Fibroblast of villous mesenchyme (primary cell): ENCODE results near the gene TNIK. TPM values are rescaled to one million over a fixed set of nuclear protein-coding genes. Genes with fewer than 3 reads are reported as not detected.

Experiments used
- DNase-seq: peaks from one replicate; pipeline ENCODE4 v3.0.0-alpha.2; 2010; ENCODE audit warnings: low read depth
- H3K4me3 ChIP-seq: 2 replicates; pipeline ENCODE4 v1.5.1; 2011; ENCODE audit warnings: low read depth, mild to moderate bottlenecking, low read length
- total RNA-seq: library from RNA; depleted of rRNA; stranded (reverse); fragments of >200 nt; gene quantifications from 2 replicates; pipeline ENCODE4 v1.2.3, GENCODE V29; 2012
- TF ChIP-seq, protein P1 (sequence below): IDR thresholded peaks from 2 replicates; pipeline ENCODE4 v1.5.1; 2012; ENCODE audit warnings: low read depth, mild to moderate bottlenecking, low read length; ENCODE audit not compliant: insufficient read depth

Gene TNIK
- total RNA-seq, 1 donor = 5.2 TPM

GRCh38 chr3:171399842-171400241 lies 60.4 kb downstream of the TNIK start:
- TF ChIP-seq, protein P1, sequence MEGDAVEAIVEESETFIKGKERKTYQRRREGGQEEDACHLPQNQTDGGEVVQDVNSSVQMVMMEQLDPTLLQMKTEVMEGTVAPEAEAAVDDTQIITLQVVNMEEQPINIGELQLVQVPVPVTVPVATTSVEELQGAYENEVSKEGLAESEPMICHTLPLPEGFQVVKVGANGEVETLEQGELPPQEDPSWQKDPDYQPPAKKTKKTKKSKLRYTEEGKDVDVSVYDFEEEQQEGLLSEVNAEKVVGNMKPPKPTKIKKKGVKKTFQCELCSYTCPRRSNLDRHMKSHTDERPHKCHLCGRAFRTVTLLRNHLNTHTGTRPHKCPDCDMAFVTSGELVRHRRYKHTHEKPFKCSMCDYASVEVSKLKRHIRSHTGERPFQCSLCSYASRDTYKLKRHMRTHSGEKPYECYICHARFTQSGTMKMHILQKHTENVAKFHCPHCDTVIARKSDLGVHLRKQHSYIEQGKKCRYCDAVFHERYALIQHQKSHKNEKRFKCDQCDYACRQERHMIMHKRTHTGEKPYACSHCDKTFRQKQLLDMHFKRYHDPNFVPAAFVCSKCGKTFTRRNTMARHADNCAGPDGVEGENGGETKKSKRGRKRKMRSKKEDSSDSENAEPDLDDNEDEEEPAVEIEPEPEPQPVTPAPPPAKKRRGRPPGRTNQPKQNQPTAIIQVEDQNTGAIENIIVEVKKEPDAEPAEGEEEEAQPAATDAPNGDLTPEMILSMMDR = no peak
- H3K4me3 ChIP-seq = no peak overlapping the region
- DNase-seq = no peak

DNA sequence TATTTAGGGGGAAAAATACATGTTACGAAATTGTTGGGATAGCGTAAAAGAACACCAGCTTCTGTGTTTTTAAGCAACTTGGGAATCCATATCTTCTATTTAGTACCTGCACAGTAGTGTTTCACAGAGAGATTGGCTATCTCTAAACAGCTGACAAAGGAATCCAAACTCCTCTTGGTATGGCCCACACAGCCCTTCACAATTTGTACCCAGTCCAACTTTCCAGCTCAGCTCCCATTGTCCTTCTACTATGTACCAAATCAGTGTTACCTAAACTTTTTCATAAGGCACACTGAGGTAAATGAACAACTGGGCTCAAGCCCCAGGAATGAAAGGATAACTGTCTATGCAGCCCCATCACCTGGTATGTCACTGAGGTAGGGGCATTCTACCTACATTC lies 61.9 kb downstream of the TNIK start:
- no peak for DNase-seq
- TF ChIP-seq, protein P1 = no peak

DNA sequence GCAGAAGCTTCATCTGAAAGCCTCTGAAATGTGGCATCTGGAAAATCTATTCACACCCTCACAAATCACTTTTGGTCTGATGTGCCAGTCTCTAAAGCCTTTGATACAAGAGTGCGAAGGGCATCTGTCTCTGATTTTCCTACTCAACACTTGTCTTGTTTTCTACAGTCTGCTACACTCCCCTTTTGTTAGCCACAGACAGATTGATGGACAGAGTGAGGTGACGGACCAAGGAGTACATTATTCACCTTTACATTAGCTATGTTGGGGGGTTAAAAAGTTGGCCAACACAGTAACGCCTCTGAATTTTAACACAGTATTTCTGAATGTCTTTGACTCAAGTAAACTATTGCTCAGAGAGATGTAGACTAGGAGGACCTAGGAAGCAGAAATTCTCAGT lies 63.1 kb downstream of the TNIK start:
- H3K4me3 ChIP-seq = no peak overlapping the region
- TF ChIP-seq, protein P1 = no peak
- DNase-seq = no peak

More for the DNA sequence above, 61.9 kb downstream of the TNIK start:
- no peak overlapping the region for H3K4me3 ChIP-seq

DNA sequence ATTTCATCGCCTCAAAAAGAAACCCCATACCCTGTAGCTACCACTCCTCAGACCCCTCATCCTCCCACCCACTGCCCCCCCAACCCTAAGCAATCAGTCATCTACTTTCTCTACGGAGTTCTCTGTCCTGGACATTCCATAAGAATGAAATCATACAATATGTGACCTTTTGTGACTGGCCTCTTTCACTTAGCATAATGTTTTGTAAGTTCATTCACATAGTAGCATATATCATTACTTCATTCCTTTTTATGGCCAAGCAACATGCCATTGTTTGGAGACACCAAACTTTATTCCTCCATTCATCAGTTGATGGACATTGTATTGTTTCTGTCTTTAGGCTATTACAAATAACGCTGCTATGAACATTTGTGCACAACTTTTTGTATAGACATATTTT lies 64.2 kb downstream of the TNIK start:
- H3K4me3 ChIP-seq = no peak overlapping the region
- TF ChIP-seq, protein P1 = no peak
- DNase-seq = peak; percentile 39

DNA sequence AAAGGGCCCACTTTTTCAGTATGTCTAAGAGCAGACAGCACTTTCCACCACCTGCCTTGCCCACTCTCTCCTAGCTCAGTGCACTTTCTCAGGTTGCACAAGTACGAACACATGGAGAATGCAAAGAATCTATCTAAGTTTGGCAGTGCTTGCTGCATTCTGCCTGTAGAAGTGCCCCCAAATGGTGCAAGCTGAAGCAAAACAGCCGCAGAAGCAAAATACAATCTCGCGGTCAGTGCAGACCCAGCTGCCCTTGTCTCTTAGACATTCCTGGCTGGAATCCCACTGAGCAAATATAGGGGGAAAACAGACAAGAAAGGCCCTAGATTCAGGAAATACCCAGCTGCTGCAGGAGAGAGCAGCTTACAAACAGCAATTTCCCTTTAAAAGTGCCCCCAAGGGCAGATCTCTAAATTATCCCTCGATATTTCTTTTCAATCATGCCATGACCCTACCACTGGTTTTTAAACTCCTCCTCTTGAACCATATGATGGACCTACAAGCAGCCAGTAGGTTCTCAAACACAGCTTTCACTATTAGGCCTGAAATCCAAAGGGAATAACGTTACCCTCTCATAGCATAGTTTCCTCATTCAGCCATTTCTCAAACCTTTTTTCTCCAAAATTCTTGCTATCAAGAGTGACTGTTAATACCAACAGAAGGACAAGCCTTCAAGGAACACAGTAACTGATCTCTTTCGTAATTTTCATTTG lies 67.0 kb downstream of the TNIK start:
- DNase-seq = peak; percentile 71
- H3K4me3 ChIP-seq = no peak overlapping the region
- TF ChIP-seq, protein P1 = no peak

DNA sequence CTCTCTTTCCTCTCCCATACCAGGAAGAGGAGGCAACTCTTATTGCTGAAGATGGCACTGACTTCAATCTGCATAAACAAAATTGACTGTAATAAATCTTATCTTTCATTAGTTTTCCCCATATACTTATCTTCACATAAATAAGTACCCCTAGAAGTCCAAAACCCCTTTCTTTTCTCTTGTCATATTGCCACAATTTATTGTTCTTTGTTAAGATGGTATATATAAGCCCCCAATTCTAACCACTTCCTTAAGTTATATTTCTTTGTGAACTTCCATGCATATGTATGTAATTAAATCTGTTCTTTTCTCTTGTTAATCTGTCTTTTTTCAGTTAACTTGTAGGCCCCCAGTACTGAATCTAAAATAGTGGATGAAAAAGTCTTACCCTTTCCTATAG lies 68.8 kb downstream of the TNIK start:
- H3K4me3 ChIP-seq = no peak overlapping the region
- TF ChIP-seq, protein P1 = no peak
- no peak for DNase-seq
